ENCODE measurements around the gene CPEB2.

Gene CPEB2

GRCh38 chr4:14994242-14994641 is 8.0 kb upstream of the CPEB2 start:
- H3K27ac ChIP-seq, result no peak overlapping the region

GRCh38 chr4:15001248-15001868 is 923 bp upstream of the CPEB2 start:
- Histone ChIP-seq H3K27me3 (replicated peaks) (no peaks in the 10 kb centered on the region), H3K36me3 (replicated peaks) (peaks cover 11% of the 10 kb centered on the region), H3K4me3 (ENCODE audit: low read depth, low read length) (peak overlapping the region; percentile 81), H3K27ac (peak overlapping the region; percentile 99)
- TF ChIP-seq CTCF (IDR thresholded peaks at IDR 0.05; ENCODE audit: low read depth, low read length, missing control alignments), result peak; percentile 4
- in situ Hi-C loops (cut with HindIII; ENCODE audit: low pct_ligation_motif_present, low sequenced_read_pairs), result loop anchor here (25.0 kb wide), 1 partner anchor 1339 kb away; no protein-coding TSS in a partner anchor
- peak; percentile 89 for DNase-seq

More at GRCh38 chr4:14994242-14994641, 8.0 kb upstream of the CPEB2 start:
- no peak for TF ChIP-seq CTCF (IDR thresholded peaks at IDR 0.05; ENCODE audit: low read depth, low read length, missing control alignments)
- Histone ChIP-seq H3K27me3 (replicated peaks) (no peaks in the 10 kb centered on the region), H3K4me3 (ENCODE audit: low read depth, low read length) (no peak overlapping the region), H3K36me3 (replicated peaks) (no peaks in the 10 kb centered on the region)
- in situ Hi-C loops (cut with HindIII; ENCODE audit: low pct_ligation_motif_present, low sequenced_read_pairs), result no loop called here
- DNase-seq, result peak; percentile 42

GRCh38 chr4:15002659-15003400 is 549 bp downstream of the CPEB2 start:
- Histone ChIP-seq H3K4me3 (ENCODE audit: low read depth, low read length) (peak overlapping the region; percentile 81), H3K27me3 (replicated peaks) (no peaks in the 10 kb centered on the region), H3K27ac (peak overlapping the region; percentile 99), H3K36me3 (replicated peaks) (peaks cover 18% of the 10 kb centered on the region)
- no peak for TF ChIP-seq CTCF (IDR thresholded peaks at IDR 0.05; ENCODE audit: low read depth, low read length, missing control alignments)
- DNase-seq, result peak; percentile 88
- in situ Hi-C loops (cut with HindIII; ENCODE audit: low pct_ligation_motif_present, low sequenced_read_pairs), result loop anchor here (25.0 kb wide), 1 partner anchor 1341 kb away; no protein-coding TSS in a partner anchor

- Histone ChIP-seq H3K36me3 (replicated peaks) (peaks cover 21% of the 10 kb centered on the region), H3K27me3 (replicated peaks) (no peaks in the 10 kb centered on the region), H3K27ac (peak overlapping the region; percentile 99), H3K4me3 (ENCODE audit: low read depth, low read length) (peak overlapping the region; percentile 81)
- DNase-seq, result no peak
- no peak for TF ChIP-seq CTCF (IDR thresholded peaks at IDR 0.05; ENCODE audit: low read depth, low read length, missing control alignments)
- in situ Hi-C loops (cut with HindIII; ENCODE audit: low pct_ligation_motif_present, low sequenced_read_pairs), result loop anchor here (25.0 kb wide), 1 partner anchor 1341 kb away; no protein-coding TSS in a partner anchor
Measured at GRCh38 chr4:15003401-15003890, 1.2 kb downstream of the CPEB2 start.

- Histone ChIP-seq H3K27me3 (replicated peaks) (no peaks in the 10 kb centered on the region), H3K27ac (peak overlapping the region; percentile 99), H3K36me3 (replicated peaks) (peaks cover 24% of the 10 kb centered on the region), H3K4me3 (ENCODE audit: low read depth, low read length) (peak overlapping the region; percentile 81)
- in situ Hi-C loops (cut with HindIII; ENCODE audit: low pct_ligation_motif_present, low sequenced_read_pairs), result loop anchor here (25.0 kb wide), 1 partner anchor 1342 kb away; no protein-coding TSS in a partner anchor
- DNase-seq, result no peak
- TF ChIP-seq CTCF (IDR thresholded peaks at IDR 0.05; ENCODE audit: low read depth, low read length, missing control alignments), result no peak
Measured at GRCh38 chr4:15003891-15004738, 1.8 kb downstream of the CPEB2 start.
